Breast epithelium (tissue), 3 donors: ENCODE data around the gene PARP12.

Experiments used
- CTCF ChIP-seq, 3 donors: fragments of 450-650 bp; IDR thresholded peaks; one replicate each; pipeline ENCODE4 v1.5.1; 2016 to 2017; ENCODE audit warnings: antibody characterized with exemption in 3 of 3, mild to moderate bottlenecking in 3 of 3, moderate library complexity in 3 of 3
- POLR2A ChIP-seq: fragments of 450-650 bp; IDR thresholded peaks from one replicate; pipeline ENCODE4 v1.6.1; 2016; ENCODE audit warnings: antibody characterized with exemption, mild to moderate bottlenecking, moderate library complexity
- POLR2AphosphoS5 ChIP-seq, 3 donors: sonication (generic); formaldehyde crosslinking; IDR thresholded peaks; one replicate each; pipeline ENCODE4 v1.6.1; 2017; ENCODE audit warnings: antibody characterized with exemption in 3 of 3

DNA sequence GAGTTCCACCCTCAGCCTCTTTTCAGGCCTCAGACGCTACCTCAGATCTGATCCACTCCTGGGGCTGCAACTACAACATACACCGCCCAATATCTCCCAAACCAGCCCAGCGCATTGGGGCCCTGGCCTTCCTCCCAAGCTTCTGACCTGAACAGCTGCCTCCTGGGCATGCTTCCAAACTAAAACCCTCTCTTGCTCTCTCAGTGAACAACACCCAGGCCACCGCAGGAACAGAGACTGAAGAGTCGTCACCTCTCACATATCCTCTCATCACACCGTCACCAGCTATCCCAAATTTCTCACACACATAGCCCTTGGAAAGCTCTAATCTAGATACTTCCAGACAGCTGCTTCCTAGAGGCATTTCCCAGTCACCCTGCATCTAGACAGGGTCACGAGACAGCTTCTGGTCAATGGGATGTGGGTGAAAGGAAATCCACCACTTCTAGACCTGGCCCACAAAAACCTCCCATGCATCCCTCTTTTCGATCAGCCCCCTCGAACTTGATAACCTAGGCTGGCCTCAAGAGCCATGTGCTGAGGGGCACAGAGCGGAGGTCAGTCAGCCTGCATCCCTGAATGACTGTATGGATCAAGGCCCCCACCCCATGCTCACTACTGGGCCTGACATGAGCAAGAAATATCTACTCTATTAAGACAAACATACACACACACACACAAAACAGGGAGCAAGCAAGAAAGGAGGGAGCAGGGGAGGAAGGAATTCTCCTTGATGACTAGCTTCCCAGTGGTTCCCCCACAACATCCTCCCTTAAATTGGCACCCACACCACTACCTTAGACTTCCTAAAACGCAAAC is 1.8 kb downstream of the PARP12 start:
- TF ChIP-seq POLR2A = no peak
- TF ChIP-seq CTCF (IDR thresholded peaks at IDR 0.05) = no peak
- TF ChIP-seq POLR2AphosphoS5 (IDR thresholded peaks at IDR 0.05) = no peak
